GM21390 (cell line): ENCODE data around the gene IFNE.
A peak's percentile ranks its signal among the peaks of the same experiment; 100 is the strongest.
"Not testable (repeated sequence)": the region's sequence is repeated elsewhere in the genome, so short reads cannot be mapped to it uniquely, and the experiment has no call there.

ENCODE experiments used
- ATAC-seq: cut with Tn5 transposase; IDR thresholded peaks from one replicate; pipeline ENCODE4 v1.9.1; 2021; ENCODE audit not compliant: unreplicated experiment

IFNE gene

DNA sequence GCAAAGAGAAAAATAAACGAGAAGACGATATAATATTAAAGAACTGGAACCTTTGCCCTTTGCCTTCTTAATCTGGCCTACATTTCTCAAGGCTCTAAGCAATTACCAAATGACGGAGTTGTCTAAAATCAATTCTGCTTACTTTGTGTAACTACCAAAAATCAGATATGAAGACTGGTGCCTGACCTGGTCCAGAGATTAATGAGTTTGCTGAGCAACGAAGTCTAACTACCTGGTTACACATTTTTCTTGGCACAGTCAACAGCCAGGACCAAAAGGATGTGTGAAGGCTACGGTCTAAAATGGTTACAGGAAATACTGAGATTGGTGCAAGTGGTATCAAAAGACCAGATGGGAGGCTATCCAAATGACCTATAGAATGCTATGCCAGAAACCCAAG, 17.8 kb upstream of the IFNE start:
- no peak for ATAC-seq

DNA sequence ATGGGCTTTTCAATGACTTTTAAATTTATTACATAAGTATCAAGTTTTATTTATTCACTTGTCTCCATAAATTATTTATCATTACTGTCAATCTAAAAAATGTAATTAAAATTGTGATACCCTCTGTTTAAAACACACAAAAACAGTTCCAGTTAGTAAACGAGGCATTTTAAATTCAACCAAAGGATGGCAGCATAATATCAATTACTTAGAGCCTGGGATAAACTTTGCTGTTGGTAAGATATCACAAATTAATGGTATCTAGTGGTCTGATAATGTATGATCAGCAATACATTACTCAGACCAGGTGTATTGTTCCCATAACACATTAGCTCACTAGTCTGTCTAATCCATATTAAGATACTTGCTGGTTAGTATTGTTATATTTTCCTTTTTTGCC, 9.6 kb upstream of the IFNE start:
- ATAC-seq = no peak

DNA sequence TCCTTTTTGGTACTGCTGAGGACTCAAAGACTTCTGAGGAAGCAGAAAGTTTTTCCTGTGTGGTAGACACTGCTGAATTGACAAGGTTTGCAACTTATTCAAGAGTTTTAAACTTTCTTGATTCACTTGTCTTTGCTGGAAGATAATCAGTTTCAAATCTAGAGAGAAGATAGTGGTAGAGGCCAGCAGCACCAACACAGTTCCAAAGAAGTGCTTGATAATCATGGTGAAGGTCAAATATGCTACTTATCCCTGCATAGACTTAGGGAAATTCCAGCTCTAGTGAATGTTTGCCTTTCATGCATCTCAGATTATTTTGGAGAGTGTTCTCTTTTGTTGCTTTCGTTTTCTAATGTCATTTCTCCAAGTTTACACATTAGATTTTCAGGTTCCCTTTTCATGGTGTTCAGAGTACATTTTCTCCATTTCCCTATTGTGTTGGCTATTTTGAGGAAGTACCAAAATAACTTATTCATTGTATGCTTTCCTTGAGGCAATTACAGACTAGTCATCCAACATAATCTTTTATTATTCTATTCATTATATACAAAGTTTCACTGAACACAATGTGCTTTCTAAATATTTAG, 550 bp downstream of the IFNE start:
- peak; percentile 59 for ATAC-seq

DNA sequence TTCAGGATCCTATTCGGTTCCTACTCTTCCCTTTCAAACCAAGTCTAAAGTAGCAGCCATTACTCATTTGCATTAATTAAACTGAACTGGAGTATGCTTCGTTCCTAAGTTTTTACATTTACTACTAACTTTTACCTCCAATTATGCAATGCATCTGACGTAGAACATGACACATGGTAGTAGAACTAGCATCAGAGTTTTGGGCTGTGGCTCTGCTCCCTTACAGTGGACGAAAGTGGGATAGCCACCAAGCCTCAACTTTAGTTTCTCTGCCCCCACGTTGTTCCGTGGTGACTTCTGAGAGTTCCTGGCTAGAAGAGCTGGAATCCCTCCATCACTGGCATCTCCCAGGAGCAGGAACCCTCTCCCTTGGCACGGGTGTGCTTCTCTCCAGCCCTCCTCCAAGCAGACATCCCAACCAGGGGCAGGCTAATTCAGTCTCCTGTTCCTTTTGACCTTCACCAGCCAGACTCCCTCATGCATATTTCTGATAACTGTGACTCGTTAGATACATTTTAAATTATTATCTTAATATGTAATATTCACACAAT, 2.9 kb downstream of the IFNE start:
- no peak for ATAC-seq

DNA sequence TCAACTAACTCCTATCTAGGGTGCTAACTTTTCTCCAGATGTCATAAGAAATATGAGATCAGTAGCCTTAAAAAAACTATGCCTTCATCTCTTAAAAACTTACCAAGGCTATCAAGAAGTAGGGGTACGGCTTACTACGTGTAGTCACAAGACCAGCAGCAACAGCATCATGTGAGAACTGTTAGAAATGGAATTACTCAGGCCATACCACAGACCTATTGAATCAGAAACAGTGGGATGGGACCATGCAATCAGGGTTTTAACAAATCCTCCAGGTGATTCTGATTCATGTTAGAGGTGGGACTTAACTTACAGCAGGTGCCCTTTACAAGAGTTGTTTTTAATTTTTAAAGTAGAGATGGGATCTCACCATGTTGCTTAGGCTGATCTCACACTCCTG, 4.6 kb downstream of the IFNE start:
- no peak for ATAC-seq

DNA sequence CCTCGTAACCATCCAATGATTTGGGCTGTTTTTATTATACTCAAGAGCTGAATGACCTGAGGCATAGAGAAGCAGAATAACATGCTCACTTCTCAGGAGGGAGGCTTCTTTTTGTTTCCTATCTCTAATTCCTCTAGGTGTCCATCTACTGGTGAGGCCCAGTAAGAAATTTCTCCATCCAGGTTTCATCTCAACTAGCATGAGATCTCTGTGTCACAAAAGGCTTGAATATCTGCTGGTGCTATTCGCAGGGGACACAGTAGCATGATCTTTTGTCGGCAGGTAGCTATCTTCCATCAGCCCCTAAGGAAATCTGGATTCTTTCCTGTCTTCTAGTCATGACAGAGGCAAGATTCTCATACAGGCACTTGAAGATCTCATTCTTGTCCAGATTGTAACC, 8.9 kb downstream of the IFNE start:
- ATAC-seq = no peak

DNA sequence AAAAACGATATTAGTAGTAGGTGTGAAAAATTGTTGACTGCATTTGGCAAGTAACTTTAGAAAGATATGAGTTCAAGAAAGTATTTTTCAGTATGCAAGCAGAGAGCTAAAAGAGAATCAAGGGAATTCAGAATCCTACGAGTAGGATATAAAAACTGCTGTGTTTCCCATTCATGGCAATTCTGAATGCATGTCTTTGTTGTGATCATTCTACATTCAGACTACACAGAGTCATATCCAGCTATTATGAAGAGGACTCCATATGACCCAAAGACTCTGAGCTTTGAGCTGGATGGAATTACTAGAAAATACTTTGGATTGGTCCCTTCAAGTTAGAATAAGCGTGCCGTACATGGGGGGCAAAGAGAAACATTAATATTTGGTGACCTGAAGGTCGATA, 12.0 kb downstream of the IFNE start:
- no peak for ATAC-seq

DNA sequence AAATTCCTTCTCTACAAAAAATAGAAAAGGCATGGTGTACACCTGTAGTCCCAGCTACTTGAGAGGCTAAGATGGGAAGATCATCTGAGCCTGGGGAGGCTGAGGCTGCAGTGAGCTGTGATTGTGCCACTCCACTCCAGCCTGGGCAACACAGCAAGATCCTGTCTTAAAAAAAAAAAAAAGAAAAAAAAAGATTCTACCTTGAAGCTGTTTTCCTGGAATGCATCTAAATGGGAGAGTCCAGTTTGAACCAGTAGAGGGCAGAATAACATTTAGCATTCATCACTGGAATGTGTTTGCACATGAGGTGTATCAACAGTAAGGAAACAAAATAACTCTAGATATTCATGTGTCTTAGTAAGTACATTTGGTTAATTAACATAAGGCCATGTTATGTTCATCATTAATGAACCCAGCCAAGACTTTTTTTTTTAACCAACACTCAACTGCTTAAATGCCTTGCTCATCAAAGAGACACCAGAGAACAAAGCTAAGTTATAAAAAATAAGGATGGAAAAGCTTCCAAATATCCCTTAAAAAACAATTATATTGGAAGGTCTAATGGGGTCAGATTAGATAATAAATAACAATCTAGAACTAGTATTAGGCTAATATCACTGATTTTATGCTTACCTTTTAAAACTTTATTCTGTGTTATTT, 16.1 kb downstream of the IFNE start:
- ATAC-seq = no peak

DNA sequence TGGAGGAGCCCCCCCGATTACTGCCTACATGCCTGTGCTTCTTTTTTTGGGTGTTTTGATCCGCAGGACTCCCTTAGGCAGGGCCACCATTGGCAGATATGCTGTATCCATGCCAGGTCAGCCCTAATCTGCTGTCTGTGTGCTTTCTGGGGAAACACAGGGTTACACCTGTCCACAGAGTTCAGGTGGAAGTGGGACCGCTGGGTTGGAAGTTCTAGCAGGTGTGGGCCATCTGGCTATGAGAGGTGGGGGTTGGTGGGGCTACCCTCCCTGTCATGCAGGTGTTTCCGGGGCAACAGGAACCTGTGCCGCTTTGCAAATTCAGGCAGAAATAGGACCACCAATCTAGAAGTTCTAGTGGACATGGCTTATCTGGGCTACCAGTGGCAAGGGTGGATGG, 17.0 kb downstream of the IFNE start:
- no peak for ATAC-seq

DNA sequence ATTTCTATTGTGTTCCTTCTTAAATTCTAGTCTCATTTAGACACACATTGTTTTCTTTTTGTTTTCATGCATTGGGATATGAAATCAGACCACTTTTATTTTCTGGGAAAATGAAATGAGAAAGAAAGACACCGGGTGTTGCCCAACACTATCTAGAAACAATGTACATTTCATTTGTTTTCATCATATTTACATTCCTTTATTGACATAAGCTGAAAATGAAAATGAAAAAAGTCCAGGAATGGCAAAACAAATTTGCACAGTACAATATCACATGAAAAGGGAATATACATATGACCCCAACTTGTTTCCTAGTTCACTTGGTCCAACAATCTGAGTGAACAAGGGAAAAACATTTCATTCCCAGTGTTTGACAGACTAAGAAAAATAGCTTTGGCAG, 20.7 kb downstream of the IFNE start:
- no peak for ATAC-seq

DNA sequence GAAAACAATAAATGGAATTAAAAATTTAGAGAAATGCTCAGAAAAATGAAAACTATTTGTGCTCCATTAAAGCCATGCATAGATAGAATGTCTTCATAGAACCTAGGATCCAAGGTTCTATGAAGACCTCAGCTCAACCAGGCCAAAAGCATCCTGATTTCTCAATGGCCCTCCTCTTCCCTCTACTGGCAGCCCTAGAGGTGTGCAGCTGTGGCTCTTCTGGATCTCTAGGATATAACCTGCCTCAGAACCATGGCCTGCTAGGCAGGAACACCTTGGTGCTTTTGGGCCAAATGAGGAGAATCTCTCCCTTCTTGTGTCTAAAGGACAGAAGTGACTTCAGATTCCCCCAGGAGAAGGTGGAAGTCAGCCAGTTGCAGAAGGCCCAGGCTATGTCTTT, 26.8 kb downstream of the IFNE start:
- peak; percentile 89 for ATAC-seq

DNA sequence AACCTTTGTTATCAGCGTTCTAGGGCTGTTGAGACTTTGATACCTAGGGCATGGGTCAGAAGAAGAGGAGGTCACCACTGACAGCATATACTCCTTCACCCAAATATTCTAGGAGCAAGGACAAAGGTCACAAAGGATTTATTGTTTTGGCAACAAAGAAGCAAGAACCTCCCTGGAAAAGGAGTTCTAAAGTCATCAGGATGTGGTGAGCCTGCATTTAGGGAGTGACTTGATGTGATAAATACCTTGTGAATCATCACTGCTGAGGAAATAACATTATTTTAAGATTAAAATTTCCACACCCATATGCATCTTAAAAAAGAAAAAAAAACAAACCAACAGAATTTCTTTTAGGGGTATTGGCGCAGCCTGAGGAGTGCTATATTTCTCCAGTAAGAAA, 28.0 kb downstream of the IFNE start:
- no peak for ATAC-seq

DNA sequence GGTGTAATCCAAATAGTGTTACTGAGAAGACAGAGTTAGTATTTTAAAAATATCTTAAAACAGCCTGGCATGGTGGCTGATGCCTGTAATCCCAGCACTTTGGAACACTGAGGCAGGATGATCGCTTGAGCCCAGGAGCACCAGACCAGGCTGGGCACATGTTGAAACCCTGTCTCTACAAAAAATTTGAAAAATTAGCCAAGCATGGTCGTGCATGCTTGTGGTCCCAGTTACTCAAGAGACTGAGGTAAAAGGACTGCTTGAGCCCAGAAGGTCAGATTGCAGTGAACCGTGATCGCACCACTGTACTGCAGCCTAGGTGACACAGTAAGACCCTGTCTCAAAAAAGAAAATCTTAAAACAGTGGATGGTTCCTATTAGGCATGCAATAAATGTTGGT, 29.4 kb downstream of the IFNE start:
- no peak for ATAC-seq

DNA sequence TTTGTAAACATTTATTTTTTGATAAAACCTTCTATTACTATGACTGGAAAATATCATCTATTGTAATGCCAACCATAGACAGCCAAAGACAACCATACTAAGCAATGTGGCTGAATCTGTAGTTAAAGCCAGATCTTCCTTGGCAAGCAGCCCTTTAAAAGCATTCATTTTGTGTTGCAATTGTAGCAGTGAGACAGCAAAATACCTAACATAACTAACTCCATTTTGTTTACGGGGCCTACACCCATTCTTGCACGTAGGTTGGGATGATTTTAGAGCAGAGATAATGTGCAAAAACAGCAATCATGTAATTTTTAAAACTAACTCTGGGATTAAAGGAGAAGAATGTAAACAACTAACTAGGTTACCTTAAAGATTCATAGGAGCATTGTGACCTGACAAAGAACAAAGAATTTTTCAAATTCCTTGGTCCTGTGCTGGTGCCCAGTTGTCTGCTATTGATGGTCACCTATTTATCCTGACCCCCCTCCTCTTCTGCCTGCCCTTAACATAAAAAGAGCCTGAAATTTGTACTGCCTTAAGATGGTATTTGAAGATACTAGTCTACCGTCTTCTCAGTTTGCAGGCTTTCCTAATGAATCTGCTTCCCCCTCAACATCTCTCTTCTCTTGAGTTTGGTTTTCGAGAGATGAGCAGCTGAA, 31.2 kb downstream of the IFNE start:
- ATAC-seq = no peak

DNA sequence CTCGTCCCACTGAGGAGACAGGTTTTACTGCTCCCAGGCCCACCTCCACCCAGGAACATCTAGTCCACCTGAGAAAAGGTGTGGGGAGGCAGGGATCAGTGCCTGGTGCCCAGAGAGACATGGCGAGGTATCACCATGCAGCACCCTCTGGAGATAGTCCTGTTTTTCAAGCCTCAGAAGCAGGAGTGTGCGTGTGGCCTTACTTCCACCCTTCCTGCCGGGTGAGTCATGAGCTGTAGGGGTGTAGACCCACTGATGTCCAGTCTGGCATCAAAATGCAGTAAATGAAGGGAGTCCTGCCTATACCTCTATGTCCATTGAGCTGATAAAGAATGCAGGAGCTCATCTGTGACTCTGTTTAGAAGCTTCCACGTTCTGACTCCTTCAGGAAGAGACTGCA, 32.8 kb downstream of the IFNE start:
- not testable (repeated sequence) for ATAC-seq

DNA sequence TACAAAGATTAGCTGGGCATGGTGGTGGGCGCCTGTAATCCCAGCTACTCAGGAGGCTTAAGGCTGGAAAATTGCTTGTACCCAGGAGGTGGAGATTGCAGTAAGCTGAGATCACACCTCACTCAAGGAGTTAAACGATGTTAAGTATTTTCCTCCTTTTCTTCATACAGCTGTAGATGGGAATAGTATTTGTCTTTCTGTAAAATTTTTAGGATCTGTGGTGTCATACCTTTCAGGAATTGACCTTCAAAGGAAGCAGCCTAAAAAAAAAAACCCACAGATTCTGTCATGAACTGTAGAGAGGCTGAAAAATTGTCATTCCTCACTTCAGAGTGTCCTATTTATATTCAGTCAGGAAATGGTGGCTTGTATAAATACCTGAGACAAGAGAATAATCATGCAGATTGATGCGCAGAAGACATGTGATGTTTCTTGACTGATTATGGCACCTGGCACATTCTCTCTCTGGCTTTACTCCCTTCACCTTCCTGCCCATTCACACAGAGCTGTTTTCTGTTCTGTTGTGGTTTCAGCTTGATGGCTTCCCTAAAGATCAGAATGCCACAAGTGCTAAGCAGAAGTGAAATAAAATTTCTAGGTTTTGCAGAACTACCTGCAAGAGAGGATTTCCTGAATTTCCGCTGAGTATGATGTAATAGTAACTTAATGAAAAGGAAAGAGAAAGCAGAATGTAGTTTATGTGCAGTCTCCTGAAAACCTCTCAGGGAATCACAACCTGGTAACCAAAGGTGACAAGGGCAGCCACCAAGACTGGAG, 38.1 kb downstream of the IFNE start:
- ATAC-seq = peak; percentile 92

DNA sequence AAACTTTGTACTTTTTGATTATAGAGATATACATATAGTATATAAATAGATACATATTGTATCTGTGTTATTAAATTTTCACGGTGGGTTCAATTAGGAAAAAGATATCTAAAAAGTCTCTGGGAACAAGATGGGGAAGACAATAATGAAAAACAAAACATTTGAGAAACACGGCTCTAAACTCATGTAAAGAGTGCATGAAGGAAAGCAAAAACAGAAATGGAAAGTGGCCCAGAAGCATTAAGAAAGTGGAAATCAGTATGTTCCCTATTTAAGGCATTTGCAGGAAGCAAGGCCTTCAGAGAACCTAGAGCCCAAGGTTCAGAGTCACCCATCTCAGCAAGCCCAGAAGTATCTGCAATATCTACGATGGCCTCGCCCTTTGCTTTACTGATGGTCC, 42.0 kb downstream of the IFNE start, which contains the start of gene IFNA1:
TSS of gene IFNA1 (plus strand) at position 301 of the 400 bp plus-strand sequence. CDS start at position 370, 69 bp downstream.
- no peak for ATAC-seq

DNA sequence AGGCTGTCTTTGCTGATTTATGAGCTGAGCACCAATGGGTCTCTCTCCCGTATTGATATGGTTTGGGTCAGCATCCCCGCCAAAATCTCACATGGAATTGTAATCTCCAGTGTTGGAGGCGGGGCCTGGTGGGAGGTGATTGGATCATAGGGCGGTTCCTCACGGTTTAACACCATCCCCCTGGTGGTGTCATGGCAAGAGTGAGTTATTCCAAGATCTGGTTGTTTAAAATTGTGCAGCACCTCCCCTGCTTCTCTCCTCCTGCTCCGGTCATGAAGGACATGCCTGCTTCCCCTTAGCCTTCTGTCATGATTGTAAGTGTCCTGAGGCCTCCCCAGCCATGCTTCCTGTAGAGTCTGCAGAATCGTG, 47.1 kb downstream of the IFNE start:
- ATAC-seq = not testable (repeated sequence)

DNA sequence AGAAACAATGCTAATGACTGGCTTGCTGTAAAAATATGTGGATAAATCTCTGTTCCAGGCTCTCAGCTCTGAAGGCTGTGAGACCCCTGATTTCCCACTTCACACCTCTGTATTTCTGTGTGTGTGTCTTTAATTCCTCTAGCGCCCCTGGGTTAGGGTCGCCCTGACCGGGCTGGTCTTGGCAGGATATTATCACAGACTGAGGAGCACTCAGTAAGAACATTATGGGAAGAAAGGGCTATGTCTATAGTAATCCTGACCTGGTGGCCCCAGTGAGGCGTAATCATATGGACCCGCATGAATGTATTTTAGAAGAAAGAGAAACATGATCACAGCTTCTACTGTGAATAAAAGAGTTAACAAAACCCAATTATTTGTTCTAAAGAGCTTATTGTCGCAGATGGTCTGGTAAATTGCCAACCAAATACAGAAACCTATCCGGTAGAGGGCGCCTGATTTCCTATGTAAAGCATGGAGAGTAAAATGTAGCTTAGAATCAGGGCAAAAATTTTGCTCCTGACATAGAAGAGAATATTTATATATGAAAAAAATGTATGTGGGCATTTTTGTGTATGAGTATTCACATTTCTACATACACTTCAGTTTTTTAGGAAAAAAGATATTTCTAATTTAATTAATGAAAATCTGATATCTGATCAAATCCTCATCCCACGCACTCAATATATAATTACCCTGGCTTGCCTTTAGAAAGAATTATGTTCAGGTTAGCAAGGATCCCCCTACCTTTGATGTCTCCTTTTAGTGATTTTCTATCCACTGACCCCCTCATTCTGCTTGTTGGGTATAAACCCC, 47.7 kb downstream of the IFNE start:
- ATAC-seq = no peak

DNA sequence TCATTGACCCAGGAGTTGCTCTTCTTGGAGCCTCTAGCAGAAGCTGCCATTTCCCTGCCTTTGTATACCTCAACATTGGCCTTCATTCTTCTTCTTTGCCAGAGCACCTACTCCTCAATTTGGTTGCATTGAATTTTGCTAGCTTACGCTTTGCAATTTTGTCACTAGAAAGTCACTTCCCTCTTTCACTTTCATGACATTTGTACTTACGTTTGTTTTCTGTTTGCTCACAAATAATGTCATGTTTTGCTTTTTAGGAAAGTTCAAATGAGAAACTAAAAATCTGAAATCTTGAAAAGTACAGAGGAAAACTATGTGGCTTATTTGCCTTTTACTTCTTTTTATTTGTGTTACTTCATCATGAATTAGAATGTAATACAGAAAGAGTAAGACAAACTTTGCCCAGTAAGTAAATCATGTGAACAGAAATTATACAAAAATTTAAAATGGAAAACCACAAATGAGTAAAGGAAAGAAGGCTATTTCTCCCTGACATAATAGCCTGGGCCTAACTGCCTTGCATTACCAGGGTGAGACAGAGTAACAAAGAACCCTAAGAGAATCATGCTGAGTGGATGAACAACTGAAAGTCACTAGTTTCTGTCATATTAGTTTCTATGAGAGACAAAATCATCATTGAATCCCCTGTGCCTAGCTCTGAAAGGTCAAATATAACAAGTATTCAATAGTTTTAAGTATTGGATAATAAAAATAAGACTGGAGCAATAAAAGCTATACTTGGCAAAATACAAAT, 49.3 kb downstream of the IFNE start:
- peak; percentile 70 for ATAC-seq
